ENCODE data around the gene PDE6G.

PDE6G gene

DNA sequence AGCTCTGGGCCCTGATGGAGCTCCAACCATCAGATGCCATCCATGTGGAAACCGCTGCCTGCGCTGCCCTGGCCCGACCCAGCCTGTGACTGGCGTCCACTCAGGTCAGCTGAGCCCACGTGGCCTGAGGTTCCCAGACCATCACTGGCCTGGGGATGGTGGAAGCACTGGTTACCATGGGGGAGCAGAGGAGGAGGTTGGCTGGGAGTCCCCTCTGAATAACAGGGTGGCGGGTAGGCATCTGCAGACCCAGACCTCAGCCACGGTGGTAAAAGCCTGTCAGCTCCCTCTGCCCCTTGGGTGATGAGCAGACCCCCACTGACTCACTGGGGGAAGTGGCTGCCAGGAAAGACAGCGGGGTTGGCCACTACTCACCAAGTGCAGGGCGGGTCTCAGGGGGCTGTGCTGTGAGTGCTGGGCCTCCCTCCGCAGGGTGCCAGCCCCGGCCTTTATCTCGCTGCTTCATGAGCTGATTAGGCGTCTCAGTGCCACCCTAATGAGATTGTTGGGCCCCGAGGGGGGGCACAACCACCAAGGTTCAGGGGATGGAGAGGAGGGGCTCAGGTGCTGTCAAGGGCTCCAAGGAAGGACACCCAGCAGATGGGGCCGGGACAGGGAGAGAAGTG, at the start of gene PDE6G:
Gene PDE6G, minus strand, starts transcription at position 425 of the 626 bp plus-strand sequence. CDS start 3,237 bp downstream, outside the sequence.
- DNase-seq, result no peak

DNA sequence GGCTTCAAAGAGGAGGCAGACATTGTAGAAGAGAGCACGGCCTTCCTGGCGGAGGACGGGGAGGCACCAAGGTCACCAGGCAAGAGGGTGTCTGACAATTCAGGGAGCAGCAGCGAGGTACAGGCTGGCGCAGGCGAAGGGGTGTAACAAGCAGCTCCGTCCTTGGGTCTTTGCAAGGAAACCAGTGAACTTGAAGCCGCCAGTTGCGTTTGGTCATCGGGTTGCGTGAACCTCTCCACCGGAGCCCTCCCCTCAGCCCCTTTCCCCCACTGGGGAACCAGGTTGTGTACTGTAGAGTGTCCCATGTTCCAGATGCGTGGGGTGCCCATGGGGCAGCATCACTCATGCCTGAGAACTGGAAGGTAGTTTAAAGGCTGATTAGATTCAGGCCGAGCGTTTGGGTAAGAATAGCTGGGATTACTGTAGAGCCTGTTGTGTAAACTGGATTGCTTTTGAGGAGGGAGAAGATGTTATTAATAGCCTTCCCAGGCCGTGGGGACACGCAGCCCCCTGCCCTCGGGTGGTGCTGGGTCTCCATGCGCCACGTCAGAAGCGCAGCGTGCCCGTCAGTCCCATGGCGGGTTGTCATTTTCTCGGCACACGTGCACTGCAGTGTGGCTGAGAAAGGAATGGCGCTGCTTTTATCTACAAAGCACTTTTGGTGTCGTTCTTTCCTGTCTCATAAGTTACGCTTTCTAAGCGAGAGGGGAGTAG, 49.3 kb upstream of the PDE6G start:
- DNase-seq, result no peak

DNA sequence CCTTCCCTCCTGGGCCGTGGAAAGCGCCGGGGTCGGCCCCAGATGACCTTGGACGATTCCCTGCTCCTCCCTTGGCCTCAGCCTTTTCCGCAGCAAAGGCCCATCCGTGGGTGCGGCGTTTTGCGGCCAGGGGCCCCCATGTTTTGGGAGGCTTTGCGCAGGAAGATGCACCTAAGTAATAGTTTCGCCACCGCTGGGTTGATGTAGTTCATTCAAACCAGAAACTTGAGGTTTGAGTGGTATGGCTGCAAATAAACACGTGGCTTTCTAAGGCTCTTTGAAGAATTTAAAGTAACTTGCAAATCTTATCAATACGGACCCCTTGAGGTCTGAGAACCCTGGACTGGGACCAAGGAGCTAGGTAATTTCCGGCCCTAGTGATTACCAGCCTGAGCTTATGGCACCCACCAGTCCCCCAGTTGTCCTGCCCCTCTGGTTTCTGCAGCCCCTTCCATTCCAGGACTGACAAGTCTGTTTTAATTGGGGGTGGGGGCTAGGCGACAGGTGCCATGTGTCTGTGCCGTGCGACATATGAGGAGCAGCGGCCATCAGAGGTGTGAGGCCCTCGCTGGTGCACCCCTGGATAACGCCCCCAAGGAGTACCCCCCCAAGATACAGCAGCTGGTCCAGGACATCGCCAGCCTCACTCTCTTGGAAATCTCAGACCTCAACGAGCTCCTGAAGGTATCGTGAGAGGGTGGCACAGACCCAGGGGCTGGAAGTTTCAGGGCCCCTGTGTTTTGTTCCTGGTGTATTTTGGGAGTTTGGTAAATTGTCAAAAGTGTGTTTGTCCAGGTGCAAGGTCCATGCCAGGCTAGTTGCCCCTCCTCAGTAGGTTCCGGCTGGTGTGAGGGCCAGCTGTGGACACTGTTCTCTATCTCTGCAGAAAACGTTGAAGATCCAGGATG, 47.7 kb upstream of the PDE6G start:
- peak; percentile 43 for DNase-seq

DNA sequence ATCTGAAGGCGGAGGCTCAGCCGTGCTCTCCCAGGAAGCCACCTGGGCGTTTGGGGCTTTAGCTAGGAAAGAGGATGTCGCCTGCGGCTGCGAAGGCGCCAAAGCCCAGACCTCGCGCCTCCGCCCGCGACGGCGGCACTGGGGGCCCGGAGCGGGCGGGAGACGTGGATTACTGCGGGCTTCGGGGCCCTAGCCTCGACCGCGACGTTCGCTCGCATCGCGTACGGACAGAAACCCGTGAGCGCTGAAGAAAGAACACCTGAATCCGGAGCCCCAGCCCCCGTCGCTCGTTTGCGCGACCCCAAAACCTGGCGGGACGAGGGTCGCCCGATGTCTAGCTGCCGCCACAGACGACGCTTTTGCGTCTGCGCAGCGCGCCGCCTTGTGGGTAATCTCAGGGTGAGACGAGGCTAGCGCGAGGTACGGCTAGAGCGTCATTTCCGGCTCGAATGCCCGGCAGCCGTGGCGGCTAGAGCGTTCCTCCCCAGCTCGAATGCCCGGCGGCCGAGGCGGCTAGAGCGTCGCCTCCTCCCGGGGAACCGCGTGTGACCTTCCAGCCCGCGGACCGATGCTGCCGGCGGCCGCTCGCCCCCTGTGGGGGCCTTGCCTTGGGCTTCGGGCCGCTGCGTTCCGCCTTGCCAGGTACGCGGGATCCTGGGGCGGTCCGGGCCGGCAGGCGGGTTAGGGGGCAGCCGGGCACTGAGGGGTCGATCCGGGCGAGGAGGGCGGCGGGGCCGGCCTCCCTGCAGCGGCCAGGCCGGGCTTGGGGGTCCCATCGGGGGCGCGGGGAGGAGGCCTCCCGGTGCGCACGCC, 46.8 kb upstream of the PDE6G start, which contains the start of gene MRPL12:
Gene MRPL12, plus strand, starts transcription at position 434 of the 813 bp plus-strand sequence. Its CDS starts 135 bp downstream, at position 569.
- DNase-seq, result peak; percentile 94

DNA sequence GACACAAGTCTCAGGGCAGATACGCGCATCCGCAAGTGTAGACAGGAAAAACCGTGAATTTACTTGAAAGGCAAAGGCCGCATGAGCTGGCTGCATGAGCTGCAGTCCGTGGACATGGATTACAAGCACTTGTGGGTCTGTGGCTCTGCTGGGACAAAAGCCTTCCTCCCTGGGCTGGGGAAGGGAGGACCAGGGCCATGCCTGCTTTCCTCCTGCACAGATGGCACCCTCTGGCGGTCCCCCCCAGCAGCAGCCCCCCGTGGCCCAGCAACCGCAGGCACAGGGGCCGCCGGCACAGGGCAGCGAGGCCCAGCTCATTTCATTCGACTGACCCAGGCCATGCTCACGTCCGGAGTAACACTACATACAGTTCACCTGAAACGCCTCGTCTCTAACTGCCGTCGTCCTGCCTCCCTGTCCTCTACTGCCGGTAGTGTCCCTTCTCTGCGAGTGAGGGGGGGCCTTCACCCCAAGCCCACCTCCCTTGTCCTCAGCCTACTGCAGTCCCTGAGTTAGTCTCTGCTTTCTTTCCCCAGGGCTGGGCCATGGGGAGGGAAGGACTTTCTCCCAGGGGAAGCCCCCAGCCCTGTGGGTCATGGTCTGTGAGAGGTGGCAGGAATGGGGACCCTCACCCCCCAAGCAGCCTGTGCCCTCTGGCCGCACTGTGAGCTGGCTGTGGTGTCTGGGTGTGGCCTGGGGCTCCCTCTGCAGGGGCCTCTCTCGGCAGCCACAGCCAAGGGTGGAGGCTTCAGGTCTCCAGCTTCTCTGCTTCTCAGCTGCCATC, 45.1 kb upstream of the PDE6G start:
- peak; percentile 46 for DNase-seq

DNA sequence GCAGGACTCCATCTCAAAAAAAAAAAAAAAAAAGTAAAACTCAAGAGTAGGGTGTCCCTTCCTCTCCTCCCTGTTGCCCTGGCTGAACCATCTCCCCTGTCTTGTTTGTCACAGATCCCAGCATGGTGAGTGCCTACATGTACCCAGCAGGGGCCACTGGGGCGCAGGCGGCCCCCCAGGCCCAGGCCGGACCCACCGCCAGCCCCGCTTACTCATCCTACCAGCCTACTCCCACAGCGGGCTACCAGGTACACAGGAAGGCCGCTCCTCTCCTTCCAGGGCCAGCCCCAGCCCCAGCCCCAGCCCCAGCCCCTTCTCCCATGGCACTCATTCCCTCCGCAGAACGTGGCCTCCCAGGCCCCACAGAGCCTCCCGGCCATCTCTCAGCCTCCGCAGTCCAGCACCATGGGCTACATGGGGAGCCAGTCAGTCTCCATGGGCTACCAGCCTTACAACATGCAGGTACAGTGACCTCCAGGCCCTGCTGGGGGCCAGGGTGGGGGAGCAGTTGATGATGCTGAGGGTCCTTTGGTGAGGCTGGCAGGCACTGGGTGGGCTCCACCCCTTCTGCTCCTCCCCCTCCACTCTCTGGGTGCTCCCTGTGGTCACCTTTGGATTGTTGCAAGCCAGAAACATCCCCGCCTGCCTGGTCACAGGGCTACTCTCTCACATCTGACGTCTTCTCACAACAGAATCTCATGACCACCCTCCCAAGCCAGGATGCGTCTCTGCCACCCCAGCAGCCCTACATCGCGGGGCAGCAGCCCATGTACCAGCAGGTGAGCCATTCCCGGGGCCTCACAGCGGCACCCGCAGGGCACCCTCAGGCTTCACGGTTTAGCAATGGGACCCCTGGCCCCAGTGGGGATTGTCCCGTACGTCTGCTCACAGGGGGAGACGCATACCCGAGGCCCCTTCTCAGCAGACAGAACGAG, 44.3 kb upstream of the PDE6G start:
- no peak for DNase-seq

DNA sequence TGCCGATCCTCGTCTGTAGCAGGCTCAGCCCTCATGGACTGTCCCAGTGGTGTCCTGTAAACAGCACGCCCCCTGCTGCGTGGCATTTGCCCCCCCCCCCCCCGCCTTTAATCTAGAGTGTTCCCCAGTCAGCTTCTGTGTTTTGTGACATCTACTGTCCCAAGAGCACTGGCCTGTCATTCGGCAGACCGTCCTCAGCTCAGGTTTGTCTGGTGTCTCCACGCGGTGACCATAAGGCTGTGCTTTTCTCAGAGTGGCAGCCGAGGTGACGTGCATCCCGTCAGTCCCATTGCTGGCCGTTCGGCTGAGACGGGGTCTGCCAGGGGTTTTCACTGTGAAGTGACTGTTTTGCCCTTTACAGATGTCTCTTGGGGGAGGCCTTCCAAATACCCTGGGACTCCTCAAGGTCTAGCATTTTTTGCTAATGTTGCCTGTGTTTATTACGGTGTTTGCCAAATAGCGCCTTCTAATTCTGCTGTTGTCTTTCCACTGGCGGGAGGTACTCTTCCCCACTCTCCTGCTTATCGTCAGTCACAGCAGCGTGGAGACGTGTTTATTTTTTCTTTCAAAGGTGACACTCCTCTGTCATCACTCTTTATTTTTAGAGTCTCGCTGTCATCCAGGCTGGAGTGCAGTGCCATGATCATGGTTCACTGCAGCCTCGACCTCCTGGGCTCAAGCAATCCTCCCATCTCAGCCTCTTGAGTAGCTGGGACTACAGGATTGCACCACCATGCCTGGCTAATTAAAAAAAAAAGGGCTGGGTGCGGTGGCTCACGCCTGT, 41.1 kb upstream of the PDE6G start:
- DNase-seq, result no peak

DNA sequence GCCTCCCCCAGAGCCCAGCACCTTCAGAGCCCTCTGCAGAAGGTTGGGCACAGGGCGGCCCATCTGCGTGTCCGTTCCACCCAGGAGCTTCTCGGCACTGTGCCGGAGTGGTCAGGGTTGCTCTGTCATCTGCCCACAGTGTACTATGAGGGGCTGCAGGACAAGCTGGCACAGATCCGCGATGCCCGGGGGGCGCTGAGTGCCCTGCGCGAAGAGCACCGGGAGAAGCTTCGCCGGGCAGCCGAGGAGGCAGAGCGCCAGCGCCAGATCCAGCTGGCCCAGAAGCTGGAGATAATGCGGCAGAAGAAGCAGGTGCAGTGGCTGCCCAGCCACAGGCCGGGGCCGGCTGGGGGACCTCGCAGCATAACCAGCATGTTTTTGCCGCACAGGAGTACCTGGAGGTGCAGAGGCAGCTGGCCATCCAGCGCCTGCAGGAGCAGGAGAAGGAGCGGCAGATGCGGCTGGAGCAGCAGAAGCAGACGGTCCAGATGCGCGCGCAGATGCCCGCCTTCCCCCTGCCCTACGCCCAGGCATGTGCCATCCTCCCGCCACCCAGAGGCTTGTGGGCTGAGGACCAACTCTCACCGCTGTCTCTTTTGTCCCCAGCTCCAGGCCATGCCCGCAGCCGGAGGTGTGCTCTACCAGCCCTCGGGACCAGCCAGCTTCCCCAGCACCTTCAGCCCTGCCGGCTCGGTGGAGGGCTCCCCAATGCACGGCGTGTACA, 40.0 kb upstream of the PDE6G start:
- no peak for DNase-seq

DNA sequence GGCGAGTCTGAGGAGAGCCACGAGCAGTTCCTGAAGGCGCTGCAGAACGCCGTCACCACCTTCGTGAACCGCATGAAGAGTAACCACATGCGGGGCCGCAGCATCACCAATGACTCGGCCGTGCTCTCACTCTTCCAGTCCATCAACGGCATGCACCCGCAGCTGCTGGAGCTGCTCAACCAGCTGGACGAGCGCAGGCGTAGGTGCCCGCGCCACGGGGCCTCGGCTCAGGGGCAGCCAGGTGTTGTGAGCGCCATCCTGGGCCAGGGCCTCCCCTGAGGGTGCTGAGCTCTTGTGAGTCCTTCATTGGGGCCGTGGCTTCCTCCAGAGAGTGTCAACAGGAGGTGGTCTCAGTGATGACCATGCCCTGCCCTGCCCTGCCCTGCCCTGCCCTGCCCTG, 39.5 kb upstream of the PDE6G start:
- no peak for DNase-seq

DNA sequence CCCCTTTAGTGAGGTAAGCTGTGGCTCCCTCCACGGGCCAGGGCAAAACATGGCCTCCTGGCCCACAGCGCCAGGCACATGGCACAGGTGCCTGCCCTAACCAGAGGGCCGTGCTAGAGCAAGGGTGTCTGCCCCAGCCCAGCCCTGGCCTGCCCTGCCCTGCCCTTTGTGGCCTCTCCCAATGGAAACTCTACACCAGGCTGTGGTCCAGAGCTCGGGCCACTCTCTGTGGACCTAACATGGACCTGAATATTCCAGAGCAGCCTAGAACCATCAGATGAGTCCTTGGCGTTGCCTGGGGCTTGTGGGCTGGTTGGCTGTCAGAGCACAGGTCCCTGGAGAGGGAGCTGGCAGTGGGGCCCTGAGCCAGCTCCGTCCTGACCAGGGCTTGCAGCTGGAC, 38.9 kb upstream of the PDE6G start:
- no peak for DNase-seq

DNA sequence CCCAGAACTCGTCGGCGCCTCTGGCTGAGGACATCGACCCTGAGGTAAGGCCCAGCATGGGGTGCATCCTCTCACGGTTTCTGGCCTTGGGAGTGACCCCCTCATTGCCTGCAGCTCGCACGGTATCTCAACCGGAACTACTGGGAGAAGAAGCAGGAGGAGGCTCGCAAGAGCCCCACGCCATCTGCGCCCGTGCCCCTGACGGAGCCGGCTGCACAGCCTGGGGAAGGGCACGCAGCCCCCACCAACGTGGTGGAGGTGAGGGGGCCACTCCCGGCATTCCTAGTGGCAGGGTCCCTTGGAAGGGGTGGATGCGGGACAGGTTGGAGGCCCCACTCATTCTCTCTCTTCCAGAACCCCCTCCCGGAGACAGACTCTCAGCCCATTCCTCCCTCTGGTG, 38.5 kb upstream of the PDE6G start:
- no peak for DNase-seq

DNA sequence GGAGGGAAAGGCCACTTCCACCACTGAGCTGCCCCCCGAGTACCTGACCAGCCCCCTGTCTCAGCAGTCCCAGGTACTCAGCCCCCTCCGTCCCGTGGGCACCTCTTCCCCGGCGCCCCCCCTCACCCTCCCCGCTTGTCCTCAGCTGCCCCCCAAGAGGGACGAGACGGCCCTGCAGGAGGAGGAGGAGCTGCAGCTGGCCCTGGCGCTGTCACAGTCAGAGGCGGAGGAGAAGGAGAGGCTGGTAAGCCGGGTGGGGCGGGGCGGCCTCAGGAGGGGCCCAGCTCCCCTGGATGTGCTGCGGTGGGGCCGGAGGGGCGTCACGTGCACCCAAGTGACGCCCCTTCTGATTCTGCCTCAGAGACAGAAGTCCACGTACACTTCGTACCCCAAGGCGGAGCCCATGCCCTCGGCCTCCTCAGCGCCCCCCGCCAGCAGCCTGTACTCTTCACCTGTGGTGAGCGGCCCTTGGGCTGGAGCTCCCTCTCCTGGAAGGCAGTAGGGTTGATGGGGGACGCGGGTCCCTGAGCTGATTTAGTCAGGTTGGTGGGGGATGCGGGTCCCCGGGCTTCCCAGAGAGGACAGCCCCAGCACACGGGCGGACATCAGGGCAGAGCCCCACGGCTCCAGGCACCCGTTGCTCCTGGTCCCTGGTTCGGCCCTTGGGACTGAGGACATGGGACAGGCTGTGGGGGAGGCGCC, 37.3 kb upstream of the PDE6G start:
- DNase-seq, result no peak

DNA sequence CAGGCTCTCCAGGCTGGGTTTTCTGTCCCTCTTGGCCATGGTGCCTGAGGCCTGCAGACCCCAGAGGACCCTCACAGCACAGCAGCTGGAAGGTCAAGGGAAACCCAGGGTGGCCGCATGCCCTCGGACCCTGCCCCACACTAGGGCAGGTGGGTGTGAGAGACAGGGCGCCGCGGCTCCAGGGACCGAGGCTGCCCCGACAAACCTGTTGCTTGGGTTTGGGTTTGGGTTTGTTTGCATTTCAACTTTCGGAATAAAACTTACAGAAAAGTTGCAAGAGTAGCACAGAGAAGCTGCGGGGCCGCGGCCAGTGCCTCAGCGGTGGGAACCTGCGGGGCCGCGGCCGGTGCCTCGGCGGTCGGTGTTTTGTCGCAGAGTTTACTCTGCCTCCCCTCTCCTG, 35.3 kb upstream of the PDE6G start:
- DNase-seq, result no peak

DNA sequence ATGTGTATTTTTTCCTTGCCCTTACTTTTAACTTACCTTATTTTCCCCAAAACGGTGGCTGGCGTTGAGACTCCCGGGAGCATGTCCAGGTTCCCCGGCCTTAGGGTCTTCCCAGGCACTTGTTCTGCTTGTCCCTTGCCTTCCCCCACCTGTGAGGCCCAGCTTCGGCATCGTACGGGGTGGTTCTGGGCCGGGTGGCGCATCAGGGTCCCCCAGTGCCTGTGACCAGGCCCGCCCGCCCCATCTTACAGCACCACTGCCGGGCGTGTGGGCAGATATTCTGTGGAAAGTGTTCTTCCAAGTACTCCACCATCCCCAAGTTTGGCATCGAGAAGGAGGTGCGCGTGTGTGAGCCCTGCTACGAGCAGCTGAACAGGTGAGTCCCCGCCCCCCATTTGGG, 34.9 kb upstream of the PDE6G start:
- DNase-seq, result no peak

DNA sequence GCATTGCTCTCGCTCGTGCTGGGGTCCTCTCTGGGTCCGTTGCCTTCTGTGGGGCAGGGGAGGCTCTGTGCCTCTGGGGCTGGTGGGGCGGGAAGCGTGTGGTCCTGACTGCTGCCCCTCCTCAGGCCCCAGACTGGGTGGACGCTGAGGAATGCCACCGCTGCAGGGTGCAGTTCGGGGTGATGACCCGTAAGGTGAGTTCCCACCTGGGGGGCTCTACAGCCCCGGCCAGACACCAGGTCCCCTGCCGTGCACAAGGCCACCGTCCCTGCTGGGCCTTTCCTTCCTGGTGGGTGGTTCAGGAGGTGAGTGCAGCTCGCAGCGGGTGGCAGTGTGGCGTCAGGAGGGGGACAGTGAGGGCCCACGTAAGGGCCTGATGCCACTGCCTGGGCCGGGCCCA, 34.2 kb upstream of the PDE6G start:
- no peak for DNase-seq

DNA sequence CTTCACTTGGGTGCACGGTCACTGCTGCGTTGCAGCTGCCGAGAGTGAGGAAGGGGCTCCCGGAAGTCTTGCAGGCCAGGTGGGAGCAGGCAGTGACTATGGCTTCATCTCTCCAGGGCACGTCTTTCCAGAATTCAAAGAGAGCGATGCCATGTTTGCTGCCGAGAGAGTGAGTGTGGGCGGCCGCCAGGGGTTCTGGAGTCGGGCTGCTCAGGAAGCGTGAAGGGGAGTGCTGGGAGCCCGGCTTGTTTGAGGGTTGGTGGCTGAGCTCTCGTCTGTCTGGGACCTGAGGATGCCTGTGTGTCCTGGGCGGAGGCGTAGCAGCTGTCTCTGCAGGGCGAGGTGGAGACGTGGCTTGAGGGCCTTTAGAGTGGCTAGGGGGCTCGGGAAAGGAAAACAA, 33.7 kb upstream of the PDE6G start:
- DNase-seq, result no peak

DNA sequence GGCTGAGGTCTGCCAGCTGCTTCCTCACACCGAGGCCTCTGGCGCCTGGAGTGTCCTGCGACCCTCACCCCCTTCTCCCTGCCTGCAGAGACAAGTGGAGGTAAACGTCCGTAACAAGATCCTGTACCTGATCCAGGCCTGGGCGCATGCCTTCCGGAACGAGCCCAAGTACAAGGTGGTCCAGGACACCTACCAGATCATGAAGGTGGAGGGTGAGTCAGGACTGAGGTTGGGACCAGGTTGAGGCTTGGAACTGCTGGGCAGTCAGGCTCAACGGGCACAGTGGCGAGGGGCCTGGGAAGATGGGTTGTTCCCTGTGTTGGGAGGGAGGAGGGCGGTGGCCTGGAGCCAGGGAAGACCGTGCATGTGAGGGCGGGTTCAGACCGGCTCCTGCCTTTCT, 32.3 kb upstream of the PDE6G start:
- DNase-seq, result no peak

DNA sequence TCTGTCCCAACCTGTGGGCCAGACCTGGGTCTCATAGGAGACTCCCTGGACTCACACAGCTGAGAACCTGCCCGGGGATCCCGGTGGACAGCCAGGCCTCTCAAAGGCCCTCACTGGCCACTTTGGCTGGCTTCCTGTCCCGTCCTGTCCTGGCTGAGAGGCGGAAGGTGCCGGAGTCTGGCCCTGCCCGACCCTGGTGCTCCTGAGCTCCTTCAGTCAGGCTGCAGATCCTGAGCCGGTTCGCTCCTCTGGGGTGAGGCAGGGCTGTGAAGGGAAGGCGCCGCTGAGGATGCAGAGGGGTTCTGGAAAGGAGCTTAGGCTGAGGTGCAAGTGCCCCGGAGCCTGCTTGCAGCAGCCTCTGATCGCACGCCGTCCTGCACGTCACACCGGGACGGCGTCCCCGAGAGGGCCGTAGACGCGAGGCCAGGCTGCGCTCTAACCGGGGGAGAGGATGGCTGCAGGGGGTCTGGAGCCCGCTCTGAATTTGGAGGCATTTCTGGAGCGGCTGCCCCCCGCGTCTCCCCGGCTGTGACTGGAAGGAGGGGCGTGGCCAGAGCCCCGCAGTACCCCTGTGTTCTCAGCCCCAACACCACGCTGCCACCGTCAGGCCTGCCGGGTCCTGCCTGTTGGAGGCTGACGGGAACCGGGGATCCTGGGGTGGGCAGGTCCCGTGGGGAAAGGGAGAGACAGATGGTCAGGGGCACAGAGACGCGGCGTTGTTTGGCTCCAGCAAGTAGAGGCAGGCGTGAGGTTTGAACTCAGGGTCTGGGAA, 31.6 kb upstream of the PDE6G start:
- no peak for DNase-seq
